HFFc6 (cell line): ENCODE results near the gene GDNF. TPM values are rescaled to one million over a fixed set of nuclear protein-coding genes. Genes with fewer than 3 reads are reported as not detected.

Experiments
- DNase-seq: peaks from one replicate; pipeline ENCODE4 v3.0.0-alpha.2; 2018
- H3K27ac Mint-ChIP-seq: 2 replicates; pipeline ENCODE4 v1.8.0; 2020; ENCODE audit warnings: mild to moderate bottlenecking, mixed read lengths
- H3K27me3 Mint-ChIP-seq: 2 replicates; pipeline ENCODE4 v1.8.0; 2021; ENCODE audit warnings: mild to moderate bottlenecking, moderate library complexity, mixed read lengths; ENCODE audit not compliant: insufficient read depth
- H3K36me3 Mint-ChIP-seq: 2 replicates; pipeline ENCODE4 v1.8.0; 2021; ENCODE audit warnings: low read depth, mixed read lengths
- H3K4me1 Mint-ChIP-seq: 2 replicates; pipeline ENCODE4 v1.8.0; 2020; ENCODE audit warnings: low read depth, mixed read lengths
- H3K4me3 Mint-ChIP-seq: 2 replicates; pipeline ENCODE4 v1.8.0; 2020; ENCODE audit warnings: mild to moderate bottlenecking, moderate library complexity, mixed read lengths
- H3K9me3 Mint-ChIP-seq: 2 replicates; pipeline ENCODE4 v1.8.0; 2020; ENCODE audit warnings: mild to moderate bottlenecking, mixed read lengths
- total RNA-seq, 6 experiments: library from RNA; stranded (reverse); fragmentation: NEBNext Ultra II Directional; extraction: Animal tissue kit (Norgen Biotek cat#: 25700); gene quantifications; 2 replicates in 1 of 6; 3 replicates in 5 of 6; pipeline ENCODE4 v1.2.3, GENCODE V29; 2021
- TF ChIP-seq, protein P1 (sequence below): fragments of 200-600 bp; sonication (generic); IDR thresholded peaks from 2 replicates; pipeline ENCODE4 v1.5.0; 2021; ENCODE audit warnings: antibody characterized with exemption, mild to moderate bottlenecking

GDNF gene
- total RNA-seq, 6 experiments from 2014 or later: 0.85 to 8.3 (median 7.1) TPM

DNA sequence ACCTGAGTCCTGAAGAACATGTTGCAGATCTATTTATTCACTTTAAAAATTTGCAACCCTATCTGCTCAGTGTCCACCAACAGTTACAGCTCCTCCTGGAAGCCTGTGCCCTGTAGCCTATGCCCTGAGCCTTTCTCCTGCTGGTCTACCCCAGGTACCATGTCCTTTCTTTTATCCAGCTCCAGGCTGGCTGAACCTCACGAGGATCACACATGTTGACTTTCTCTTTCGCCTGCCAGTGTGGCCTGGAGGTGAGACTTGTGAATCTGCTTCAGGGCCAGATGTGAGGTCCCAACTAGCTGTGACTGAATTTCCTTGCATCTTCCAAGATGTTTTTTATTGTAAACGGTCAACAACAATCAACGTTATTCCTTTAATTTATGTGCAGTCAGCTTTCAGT, 70.7 kb downstream of the GDNF start:
- Mint-ChIP-seq H3K27ac (no peak overlapping the region), H3K4me1 (peaks cover 51% of the 10 kb centered on the region), H3K27me3 (no peaks in the 10 kb centered on the region; the same call in 1 of the 2 replicates), H3K4me3 (no peak overlapping the region), H3K36me3 (no peaks in the 10 kb centered on the region), H3K9me3 (peaks cover 7% of the 10 kb centered on the region; the same call in 1 of the 2 replicates)
- TF ChIP-seq, protein P1, sequence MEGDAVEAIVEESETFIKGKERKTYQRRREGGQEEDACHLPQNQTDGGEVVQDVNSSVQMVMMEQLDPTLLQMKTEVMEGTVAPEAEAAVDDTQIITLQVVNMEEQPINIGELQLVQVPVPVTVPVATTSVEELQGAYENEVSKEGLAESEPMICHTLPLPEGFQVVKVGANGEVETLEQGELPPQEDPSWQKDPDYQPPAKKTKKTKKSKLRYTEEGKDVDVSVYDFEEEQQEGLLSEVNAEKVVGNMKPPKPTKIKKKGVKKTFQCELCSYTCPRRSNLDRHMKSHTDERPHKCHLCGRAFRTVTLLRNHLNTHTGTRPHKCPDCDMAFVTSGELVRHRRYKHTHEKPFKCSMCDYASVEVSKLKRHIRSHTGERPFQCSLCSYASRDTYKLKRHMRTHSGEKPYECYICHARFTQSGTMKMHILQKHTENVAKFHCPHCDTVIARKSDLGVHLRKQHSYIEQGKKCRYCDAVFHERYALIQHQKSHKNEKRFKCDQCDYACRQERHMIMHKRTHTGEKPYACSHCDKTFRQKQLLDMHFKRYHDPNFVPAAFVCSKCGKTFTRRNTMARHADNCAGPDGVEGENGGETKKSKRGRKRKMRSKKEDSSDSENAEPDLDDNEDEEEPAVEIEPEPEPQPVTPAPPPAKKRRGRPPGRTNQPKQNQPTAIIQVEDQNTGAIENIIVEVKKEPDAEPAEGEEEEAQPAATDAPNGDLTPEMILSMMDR: no peak
- DNase-seq: no peak

- Mint-ChIP-seq H3K9me3 (0 out of 2 replicates have a peak, but pooled peaks cover 1% of the 10 kb centered on the region), H3K27ac (no peak overlapping the region), H3K4me3 (no peak overlapping the region), H3K4me1 (peaks cover 45% of the 10 kb centered on the region), H3K36me3 (no peaks in the 10 kb centered on the region), H3K27me3 (no peaks in the 10 kb centered on the region; the same call in 1 of the 2 replicates)
- DNase-seq: no peak
- TF ChIP-seq, protein P1: no peak
These were observed 71.5 kb downstream of the GDNF start for GRCh38 chr5:37768371-37768770.

GRCh38 chr5:37767961-37768360, 71.9 kb downstream of the GDNF start:
- peaks cover 41% of the 10 kb centered on the region for H3K4me1 Mint-ChIP-seq
- H3K9me3 Mint-ChIP-seq: no peaks in the 10 kb centered on the region
- H3K27me3 Mint-ChIP-seq: no peaks in the 10 kb centered on the region; the same call in 1 of the 2 replicates
- TF ChIP-seq, protein P1: no peak
- no peaks in the 10 kb centered on the region for H3K36me3 Mint-ChIP-seq
- no peak for DNase-seq
- no peak overlapping the region for H3K27ac Mint-ChIP-seq
- no peak overlapping the region for H3K4me3 Mint-ChIP-seq

DNA sequence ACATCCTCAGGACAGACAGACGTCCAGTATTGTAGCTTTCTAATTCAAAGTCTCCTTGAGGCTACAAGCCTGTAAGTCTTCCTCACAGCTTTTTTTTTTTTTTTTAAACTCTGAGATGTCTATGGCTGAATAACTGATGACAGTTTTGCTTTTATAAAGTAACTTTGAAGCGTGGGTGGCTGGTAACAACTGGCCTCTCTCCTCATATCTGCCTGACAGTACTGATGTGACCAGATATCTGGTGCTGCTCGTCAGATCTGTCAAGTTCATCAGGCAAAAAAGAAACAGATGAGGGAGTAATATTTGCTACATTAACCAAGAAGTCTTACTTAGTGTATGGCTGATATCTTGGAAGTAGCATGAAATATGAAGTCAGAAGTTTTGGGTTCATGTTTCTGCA, 72.6 kb downstream of the GDNF start:
- H3K27me3 Mint-ChIP-seq: no peaks in the 10 kb centered on the region; the same call in 1 of the 2 replicates
- H3K4me1 Mint-ChIP-seq: peaks cover 34% of the 10 kb centered on the region
- H3K27ac Mint-ChIP-seq: no peak overlapping the region
- H3K36me3 Mint-ChIP-seq: no peaks in the 10 kb centered on the region
- H3K4me3 Mint-ChIP-seq: no peak overlapping the region
- DNase-seq: no peak
- no peaks in the 10 kb centered on the region for H3K9me3 Mint-ChIP-seq
- TF ChIP-seq, protein P1: no peak
